GM12865 (cell line): Measurements from ENCODE around the gene EML5.

Experiments
- DNase-seq: peaks from one replicate; pipeline ENCODE4 v3.0.0; 2010; ENCODE audit warnings: low read depth
- H3K4me3 ChIP-seq: 2 replicates; pipeline ENCODE4 v1.5.1; 2011; ENCODE audit warnings: mild to moderate bottlenecking, low read depth, low read length, control low read depth
- CTCF ChIP-seq: IDR thresholded peaks from 2 replicates; pipeline ENCODE4 v1.5.1; 2011; ENCODE audit warnings: low read length, control low read depth, low read depth, inconsistent platforms; ENCODE audit not compliant: insufficient read depth; ENCODE audit errors: missing control alignments

The EML5 gene

DNA sequence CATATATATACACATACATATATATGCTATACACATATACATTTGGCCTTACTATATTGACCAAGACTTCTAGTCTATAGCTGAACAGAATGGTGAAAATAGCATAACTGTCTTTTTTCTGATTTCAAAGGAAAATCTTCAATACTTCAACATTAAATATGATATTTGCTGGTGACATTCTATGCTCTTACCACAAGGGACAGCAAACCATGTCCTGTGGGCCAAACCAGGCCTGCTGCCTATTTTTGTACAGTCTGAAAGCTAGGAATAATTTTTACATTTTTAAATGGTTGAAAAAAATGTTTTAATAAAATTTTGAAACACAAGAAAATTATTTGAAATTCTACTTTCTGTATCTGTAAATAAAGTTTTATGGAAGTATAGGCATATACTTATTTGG, 63.6 kb downstream of the EML5 start:
- no peak for DNase-seq
- H3K4me3 ChIP-seq: no peak overlapping the region
- no peak for TF ChIP-seq CTCF

DNA sequence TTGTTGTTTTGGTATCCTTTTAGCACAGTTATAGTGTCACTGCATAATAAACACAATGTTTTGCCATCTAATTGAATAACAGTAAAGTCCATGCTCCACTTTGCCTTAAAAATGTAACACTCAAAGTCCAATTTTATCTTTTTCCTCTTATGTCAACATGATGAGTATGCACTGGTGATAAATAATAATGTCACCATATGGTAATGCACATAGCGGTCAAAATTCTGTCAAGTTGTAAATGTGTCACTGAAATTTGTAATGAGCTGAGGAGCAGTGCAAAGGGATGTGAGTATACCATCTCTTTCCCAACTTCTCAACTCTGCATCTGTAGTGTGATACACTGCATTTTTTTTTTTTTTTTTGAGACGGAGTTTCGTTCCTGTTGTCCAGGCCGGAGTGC, 65.7 kb downstream of the EML5 start:
- no peak for DNase-seq
- TF ChIP-seq CTCF: no peak
- H3K4me3 ChIP-seq: no peak overlapping the region

DNA sequence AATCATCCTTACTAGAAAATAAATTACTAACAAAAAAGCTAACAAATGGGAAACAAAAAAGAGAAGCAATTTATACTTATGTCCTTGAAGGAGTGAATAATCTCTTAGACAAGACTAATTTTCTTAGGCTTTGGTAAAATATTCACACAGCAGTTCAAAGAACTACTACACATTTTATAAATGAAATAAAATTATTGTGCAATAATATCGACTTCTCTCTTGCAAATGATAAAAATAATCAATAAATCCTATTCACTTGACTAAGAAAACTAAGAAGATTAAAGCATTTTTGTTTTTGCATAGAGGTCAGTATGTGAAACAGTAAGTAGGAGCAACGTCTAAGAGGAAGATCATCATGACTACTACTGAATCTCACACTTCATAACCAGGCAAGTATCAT, 82.0 kb downstream of the EML5 start:
- no peak for TF ChIP-seq CTCF
- H3K4me3 ChIP-seq: no peak overlapping the region
- DNase-seq: no peak

- H3K4me3 ChIP-seq: no peak overlapping the region
- DNase-seq: no peak
- TF ChIP-seq CTCF: no peak
These were observed 85.7 kb downstream of the EML5 start for GRCh38 chr14:88707088-88707487.

DNA sequence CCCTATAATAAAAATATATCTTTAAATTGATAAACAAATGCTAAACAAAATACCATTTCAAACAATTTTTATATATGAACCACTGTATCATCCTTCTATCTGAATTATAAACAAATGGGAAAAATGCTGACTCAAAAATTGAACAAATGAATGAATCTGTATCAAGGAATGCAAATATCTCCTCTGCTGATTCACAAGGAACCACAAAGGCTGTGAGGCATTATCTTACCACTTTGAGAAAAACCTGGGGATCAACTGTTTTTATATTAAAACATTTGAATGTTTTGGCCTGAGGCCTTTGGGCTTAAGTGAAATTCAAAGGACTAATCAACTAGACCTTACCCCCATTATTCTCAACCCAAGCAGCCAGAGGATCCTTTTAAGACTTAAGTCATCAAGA, 86.3 kb downstream of the EML5 start:
- no peak overlapping the region for H3K4me3 ChIP-seq
- TF ChIP-seq CTCF: no peak
- no peak for DNase-seq

GRCh38 chr14:88698651-88699050, 94.1 kb downstream of the EML5 start:
- DNase-seq: no peak
- H3K4me3 ChIP-seq: no peak overlapping the region
- no peak for TF ChIP-seq CTCF

DNA sequence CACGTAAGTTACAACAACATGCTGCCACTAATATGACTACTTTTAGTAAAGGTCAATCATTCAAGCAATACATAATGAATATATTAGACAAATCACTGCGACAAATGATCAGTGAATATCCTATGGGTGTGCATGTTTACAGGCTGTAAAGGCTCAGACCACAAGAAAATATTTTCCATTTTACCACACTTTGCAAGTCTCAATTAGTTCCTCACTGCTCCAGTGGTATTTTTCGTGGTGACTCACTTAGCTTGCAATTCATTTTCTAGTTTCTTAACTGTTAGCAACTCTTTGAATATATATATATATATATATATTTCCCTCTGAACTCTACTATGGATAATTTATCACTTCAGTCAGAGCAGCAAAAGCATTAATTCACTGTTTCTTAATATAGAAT, 96.9 kb downstream of the EML5 start:
- TF ChIP-seq CTCF: no peak
- DNase-seq: no peak
- H3K4me3 ChIP-seq: no peak overlapping the region
